ENCODE results near the gene LNX1.

DNA sequence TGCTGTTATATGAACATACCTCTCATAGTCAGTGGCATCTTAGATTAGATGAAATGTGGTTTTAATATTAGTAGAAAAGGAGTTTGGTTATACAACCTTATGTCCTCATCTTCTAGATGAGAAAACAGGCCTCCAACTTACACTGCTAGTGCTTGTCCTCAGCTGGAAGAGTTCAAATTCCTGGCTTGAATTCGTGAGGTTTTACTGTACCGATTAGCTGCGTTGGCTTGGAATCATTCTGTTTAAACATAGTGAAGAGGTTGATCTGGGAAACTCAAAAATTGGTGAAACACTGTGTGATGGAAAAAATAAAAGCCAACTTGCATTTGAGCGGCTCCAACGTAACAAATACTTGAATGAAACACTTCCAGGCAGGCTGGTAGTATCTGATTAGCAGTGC is 81.0 kb downstream of the LNX1 start:
- TF ChIP-seq NFIC (IDR thresholded peaks at IDR 0.05) (no peak), EGR1 (IDR thresholded peaks at IDR 0.05) (no peak), TEAD4 (IDR thresholded peaks at IDR 0.05) (no peak)
- TF ChIP-seq, protein P1, sequence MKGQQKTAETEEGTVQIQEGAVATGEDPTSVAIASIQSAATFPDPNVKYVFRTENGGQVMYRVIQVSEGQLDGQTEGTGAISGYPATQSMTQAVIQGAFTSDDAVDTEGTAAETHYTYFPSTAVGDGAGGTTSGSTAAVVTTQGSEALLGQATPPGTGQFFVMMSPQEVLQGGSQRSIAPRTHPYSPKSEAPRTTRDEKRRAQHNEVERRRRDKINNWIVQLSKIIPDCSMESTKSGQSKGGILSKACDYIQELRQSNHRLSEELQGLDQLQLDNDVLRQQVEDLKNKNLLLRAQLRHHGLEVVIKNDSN (IDR thresholded peaks at IDR 0.05) = no peak
- TF ChIP-seq, protein P2, sequence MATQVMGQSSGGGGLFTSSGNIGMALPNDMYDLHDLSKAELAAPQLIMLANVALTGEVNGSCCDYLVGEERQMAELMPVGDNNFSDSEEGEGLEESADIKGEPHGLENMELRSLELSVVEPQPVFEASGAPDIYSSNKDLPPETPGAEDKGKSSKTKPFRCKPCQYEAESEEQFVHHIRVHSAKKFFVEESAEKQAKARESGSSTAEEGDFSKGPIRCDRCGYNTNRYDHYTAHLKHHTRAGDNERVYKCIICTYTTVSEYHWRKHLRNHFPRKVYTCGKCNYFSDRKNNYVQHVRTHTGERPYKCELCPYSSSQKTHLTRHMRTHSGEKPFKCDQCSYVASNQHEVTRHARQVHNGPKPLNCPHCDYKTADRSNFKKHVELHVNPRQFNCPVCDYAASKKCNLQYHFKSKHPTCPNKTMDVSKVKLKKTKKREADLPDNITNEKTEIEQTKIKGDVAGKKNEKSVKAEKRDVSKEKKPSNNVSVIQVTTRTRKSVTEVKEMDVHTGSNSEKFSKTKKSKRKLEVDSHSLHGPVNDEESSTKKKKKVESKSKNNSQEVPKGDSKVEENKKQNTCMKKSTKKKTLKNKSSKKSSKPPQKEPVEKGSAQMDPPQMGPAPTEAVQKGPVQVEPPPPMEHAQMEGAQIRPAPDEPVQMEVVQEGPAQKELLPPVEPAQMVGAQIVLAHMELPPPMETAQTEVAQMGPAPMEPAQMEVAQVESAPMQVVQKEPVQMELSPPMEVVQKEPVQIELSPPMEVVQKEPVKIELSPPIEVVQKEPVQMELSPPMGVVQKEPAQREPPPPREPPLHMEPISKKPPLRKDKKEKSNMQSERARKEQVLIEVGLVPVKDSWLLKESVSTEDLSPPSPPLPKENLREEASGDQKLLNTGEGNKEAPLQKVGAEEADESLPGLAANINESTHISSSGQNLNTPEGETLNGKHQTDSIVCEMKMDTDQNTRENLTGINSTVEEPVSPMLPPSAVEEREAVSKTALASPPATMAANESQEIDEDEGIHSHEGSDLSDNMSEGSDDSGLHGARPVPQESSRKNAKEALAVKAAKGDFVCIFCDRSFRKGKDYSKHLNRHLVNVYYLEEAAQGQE (IDR thresholded peaks at IDR 0.05; ENCODE audit: low read depth) = no peak
- TF ChIP-seq, protein P3, sequence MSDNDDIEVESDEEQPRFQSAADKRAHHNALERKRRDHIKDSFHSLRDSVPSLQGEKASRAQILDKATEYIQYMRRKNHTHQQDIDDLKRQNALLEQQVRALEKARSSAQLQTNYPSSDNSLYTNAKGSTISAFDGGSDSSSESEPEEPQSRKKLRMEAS (IDR thresholded peaks at IDR 0.05) = no peak

Measured in Ishikawa (cell line).